B cell (primary cell): ENCODE results near the gene TRIM28. TPM values are rescaled to one million over a fixed set of nuclear protein-coding genes. Genes with fewer than 3 reads are reported as not detected.

Experiments
- ATAC-seq: fragments of 200-7000 bp; cut with Tn5 transposase; one replicate; pipeline ENCODE4 v1.10.0; 2021; ENCODE audit warnings: low read depth, mild to moderate bottlenecking, moderate number of reproducible peaks, moderate library complexity
- CTCF ChIA-PET: fragments of 350-600 bp; sonication (Branson Sonifier 250); formaldehyde crosslinking; loops from one replicate; lab custom pipeline; 2021; ENCODE audit warnings: antibody characterized with exemption, inconsistent platforms; lab: Charles Lee
- POLR2A ChIA-PET: fragments of 350-600 bp; sonication (Branson Sonifier 250); formaldehyde crosslinking; loops from one replicate; lab custom pipeline; 2021; ENCODE audit warnings: antibody characterized with exemption; lab: Charles Lee
- DNase-seq: peaks from one replicate; pipeline ENCODE4 v3.0.0; 2013
- H2AFZ ChIP-seq: 2 replicates; pipeline ENCODE4 v1.6.1; 2012; ENCODE audit warnings: mild to moderate bottlenecking, low read depth, low read length; ENCODE audit not compliant: insufficient read depth, poor library complexity, severe bottlenecking
- H3K27ac ChIP-seq, 2 donors: 1 replicate in 1 of 2; 2 replicates in 1 of 2; pipeline ENCODE4 v1.5.1; 2012 to 2013; ENCODE audit warnings: low read length in 2 of 2, mild to moderate bottlenecking in 2 of 2, moderate library complexity in 1 of 2
- H3K27me3 ChIP-seq, 4 experiments: fragments of 200-600 bp in 1 of 4; sonication (generic) in 1 of 4; replicated peaks in 1 of 4; 1 replicate in 2 of 4; 2 replicates in 2 of 4; pipeline versions ENCODE4 v1.6.1 to v1.7.0; 2013 to 2016; ENCODE audit warnings: low read length in 3 of 4, mild to moderate bottlenecking in 2 of 4, mixed read lengths in 1 of 4, moderate library complexity in 1 of 4; ENCODE audit not compliant: insufficient read depth in 4 of 4, control insufficient read depth in 3 of 4; ENCODE audit errors: control extremely low read depth in 1 of 4
- H3K36me3 ChIP-seq, 2 experiments: replicated peaks in 1 of 2; 1 replicate in 1 of 2; 2 replicates in 1 of 2; pipeline versions ENCODE4 v1.6.1 to v1.7.1; 2013; ENCODE audit warnings: low read length in 1 of 2; ENCODE audit not compliant: insufficient read depth in 2 of 2, control insufficient read depth in 1 of 2; ENCODE audit errors: control extremely low read depth in 1 of 2, extremely low read depth in 1 of 2
- H3K4me1 ChIP-seq, 2 donors: fragments of 200-600 bp in 1 of 2; sonication (generic) in 1 of 2; 1 replicate in 1 of 2; 2 replicates in 1 of 2; pipeline versions ENCODE4 v1.5.1 to v1.6.1; 2013 to 2017; ENCODE audit warnings: low read length in 2 of 2; ENCODE audit not compliant: control insufficient read depth in 2 of 2, insufficient read depth in 2 of 2
- H3K4me2 ChIP-seq: replicated peaks from 2 replicates; pipeline ENCODE3; 2012; ENCODE audit warnings: mild to moderate bottlenecking, low read depth, low read length; ENCODE audit not compliant: poor library complexity, severe bottlenecking
- H3K4me3 ChIP-seq, 5 experiments: fragments of 200-600 bp in 1 of 5; sonication (generic) in 1 of 5; 1 replicate in 3 of 5; 2 replicates in 2 of 5; pipeline versions ENCODE4 v1.5.1 to v1.7.0; 2011 to 2016; ENCODE audit warnings: low read length in 4 of 5, mild to moderate bottlenecking in 4 of 5, low read depth in 2 of 5, control low read depth in 1 of 5, moderate library complexity in 1 of 5; ENCODE audit not compliant: insufficient read depth in 1 of 5; ENCODE audit errors: control extremely low read depth in 1 of 5, extremely low read depth in 1 of 5
- H3K79me2 ChIP-seq: fragments of 200-600 bp; sonication (generic); one replicate; pipeline ENCODE4 v1.6.0; 2016; ENCODE audit warnings: low read length; ENCODE audit not compliant: control insufficient read depth, insufficient read depth
- H3K9ac ChIP-seq: fragments of 200-600 bp; sonication (generic); 2 replicates; pipeline ENCODE4 v1.6.1; 2017; ENCODE audit warnings: mild to moderate bottlenecking, low read length, moderate library complexity
- H3K9me3 ChIP-seq, 3 donors: one replicate each; pipeline versions ENCODE4 v1.6.1 to v1.7.1; 2013; ENCODE audit warnings: low read length in 2 of 3; ENCODE audit not compliant: control insufficient read depth in 2 of 3, insufficient read depth in 1 of 3; ENCODE audit errors: control extremely low read depth in 1 of 3
- H4K20me1 ChIP-seq: 2 replicates; pipeline ENCODE4 v1.6.0; 2012; ENCODE audit warnings: mild to moderate bottlenecking, low read length; ENCODE audit not compliant: insufficient read depth, control insufficient read depth, poor library complexity, severe bottlenecking
- H3K27ac Mint-ChIP-seq: one replicate; pipeline ENCODE4 v1.8.0; 2021; ENCODE audit warnings: mixed read lengths
- H3K27me3 Mint-ChIP-seq: one replicate; pipeline ENCODE4 v1.8.0; 2021; ENCODE audit warnings: mixed read lengths
- H3K4me1 Mint-ChIP-seq: one replicate; pipeline ENCODE4 v1.8.0; 2021; ENCODE audit warnings: mixed read lengths
- H3K4me3 Mint-ChIP-seq: one replicate; pipeline ENCODE4 v1.8.0; 2021; ENCODE audit warnings: mixed read lengths
- H3K9me3 Mint-ChIP-seq: one replicate; pipeline ENCODE4 v1.8.0; 2022; ENCODE audit warnings: mixed read lengths; ENCODE audit not compliant: insufficient read depth
- EZH2 ChIP-seq: IDR thresholded peaks from 2 replicates; pipeline ENCODE4 v1.6.1; 2012; ENCODE audit warnings: borderline replicate concordance, low read depth, mild to moderate bottlenecking, moderate library complexity, low read length; ENCODE audit not compliant: insufficient read depth, poor library complexity, severe bottlenecking
- WGBS: methylation state at CpG from one replicate; pipeline ENCODE4 v1.1.5; 2013; ENCODE audit warnings: missing lambda C conversion rate; ENCODE audit not compliant: insufficient coverage; 5-methylcytosine and 5-hydroxymethylcytosine counted together
- intact Hi-C: fragments of 100-400 bp; cut with micrococcal nuclease; formaldehyde crosslinking; loops from one replicate; pipeline ENCODE4 v1.10.0; 2022
- polyA plus RNA-seq: library from polyadenylated mRNA; depleted of rRNA; stranded (reverse); fragments of >200 nt; gene quantifications from 2 replicates; pipeline ENCODE4 v1.2.3, GENCODE V29; 2012
- total RNA-seq, 2 donors: library from RNA; stranded (reverse); fragments of 120-200 nt in 1 of 2; gene quantifications; 1 replicate in 1 of 2; 2 replicates in 1 of 2; pipeline versions ENCODE4 v1.2.3 to v1.2.4, GENCODE V29; 2013 to 2022
- TF ChIP-seq, protein P1 (sequence below): fragments of 200-600 bp; IDR thresholded peaks from one replicate; pipeline ENCODE4 v1.8.0; 2022; ENCODE audit warnings: antibody characterized with exemption, mild to moderate bottlenecking

TRIM28 gene
- total and polyA plus RNA-seq, 2 donors (not counting 1 experiment from before 2014, with no cell fraction given) = 370 to 569 TPM

GRCh38 chr19:58518256-58519086 is 25.4 kb upstream of the TRIM28 start:
- H3K36me3 ChIP-seq = peaks cover 0 to 12% of the 10 kb centered on the region in 2 experiments
- H3K9me3 ChIP-seq = no peaks in the 10 kb centered on the region
- H2AFZ ChIP-seq = peak overlapping the region; percentile 79
- no peaks in the 10 kb centered on the region for H3K27me3 ChIP-seq
- no peak for TF ChIP-seq EZH2
- TF ChIP-seq, protein P1, sequence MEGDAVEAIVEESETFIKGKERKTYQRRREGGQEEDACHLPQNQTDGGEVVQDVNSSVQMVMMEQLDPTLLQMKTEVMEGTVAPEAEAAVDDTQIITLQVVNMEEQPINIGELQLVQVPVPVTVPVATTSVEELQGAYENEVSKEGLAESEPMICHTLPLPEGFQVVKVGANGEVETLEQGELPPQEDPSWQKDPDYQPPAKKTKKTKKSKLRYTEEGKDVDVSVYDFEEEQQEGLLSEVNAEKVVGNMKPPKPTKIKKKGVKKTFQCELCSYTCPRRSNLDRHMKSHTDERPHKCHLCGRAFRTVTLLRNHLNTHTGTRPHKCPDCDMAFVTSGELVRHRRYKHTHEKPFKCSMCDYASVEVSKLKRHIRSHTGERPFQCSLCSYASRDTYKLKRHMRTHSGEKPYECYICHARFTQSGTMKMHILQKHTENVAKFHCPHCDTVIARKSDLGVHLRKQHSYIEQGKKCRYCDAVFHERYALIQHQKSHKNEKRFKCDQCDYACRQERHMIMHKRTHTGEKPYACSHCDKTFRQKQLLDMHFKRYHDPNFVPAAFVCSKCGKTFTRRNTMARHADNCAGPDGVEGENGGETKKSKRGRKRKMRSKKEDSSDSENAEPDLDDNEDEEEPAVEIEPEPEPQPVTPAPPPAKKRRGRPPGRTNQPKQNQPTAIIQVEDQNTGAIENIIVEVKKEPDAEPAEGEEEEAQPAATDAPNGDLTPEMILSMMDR = no peak
- 6% methylated on average over 15 of the region's 22 CpGs for WGBS
- H3K4me2 ChIP-seq = peak overlapping the region; percentile 93
- peak overlapping the region; percentile 81 for H3K9ac ChIP-seq
- peaks cover 48% of the 10 kb centered on the region for H4K20me1 ChIP-seq
- CTCF ChIA-PET = interaction anchor here (0.6 to 4.9 kb wide), 16 partner anchors 10 to 791 kb away, joined by 3 to 72 read pairs (median 6); partner anchors contain the start of genes CHMP2A, TRIM28, ZNF497 and ZNF584
- POLR2A ChIA-PET = interaction anchor here (1.2 to 3.3 kb wide), 10 partner anchors 19 to 192 kb away, joined by 3 to 30 read pairs (median 6); partner anchors contain the start of genes TRIM28, ZNF132, ZNF324B and ZNF497
- intact Hi-C loops = loop anchor here (1.0 to 2.0 kb wide), 5 partner anchors 19 to 191 kb away; partner anchors contain the start of genes CHMP2A, ZNF132 and ZNF837
- ATAC-seq = no peak
- H3K4me1 ChIP-seq = peaks cover 25 to 39% of the 10 kb centered on the region in 2 donors
- H3K4me3 ChIP-seq = peak overlapping the region; percentile 32 to 78 (median 71)
- Mint-ChIP-seq H3K4me3 (peak overlapping the region; percentile 98), H3K27me3 (no peaks in the 10 kb centered on the region), H3K4me1 (peaks cover 50% of the 10 kb centered on the region), H3K27ac (peak overlapping the region; percentile 99), H3K9me3 (no peaks in the 10 kb centered on the region)
- H3K79me2 ChIP-seq = peaks cover 47% of the 10 kb centered on the region
- DNase-seq = no peak
- peak overlapping the region; percentile 76 to 96 for H3K27ac ChIP-seq
